Kidney glomerular epithelial cell (primary cell): ENCODE measurements around the gene SAFB2.

Experiments used
- DNase-seq: peaks from one replicate; lab custom pipeline; 2025; lab: John Stamatoyannopoulos, UW

Gene SAFB2

GRCh38 chr19:5579697-5580096 lies 42.9 kb downstream of the SAFB2 start:
- no peak for DNase-seq

GRCh38 chr19:5579286-5579685 lies 43.3 kb downstream of the SAFB2 start:
- DNase-seq = no peak

GRCh38 chr19:5578097-5578846 lies 44.3 kb downstream of the SAFB2 start:
- DNase-seq = peak; percentile 28

GRCh38 chr19:5575590-5575989 lies 47.0 kb downstream of the SAFB2 start:
- no peak for DNase-seq

- no peak for DNase-seq
These were observed 49.9 kb downstream of the SAFB2 start for GRCh38 chr19:5572556-5573286.

- no peak for DNase-seq
These were observed 50.8 kb downstream of the SAFB2 start for GRCh38 chr19:5571777-5572176.

- no peak for DNase-seq
These were observed 54.6 kb downstream of the SAFB2 start for GRCh38 chr19:5567970-5568407.

- no peak for DNase-seq
These were observed 55.1 kb downstream of the SAFB2 start, which contains the start of gene TINCR for GRCh38 chr19:5567360-5567969. TSS of gene TINCR (minus strand) at chr19:5567953.

GRCh38 chr19:5564930-5565329 lies 57.6 kb downstream of the SAFB2 start:
- no peak for DNase-seq

GRCh38 chr19:5563935-5564612 lies 58.5 kb downstream of the SAFB2 start:
- no peak for DNase-seq

GRCh38 chr19:5563008-5563431 lies 59.6 kb downstream of the SAFB2 start:
- no peak for DNase-seq

GRCh38 chr19:5562280-5562679 lies 60.3 kb downstream of the SAFB2 start:
- DNase-seq = no peak

- no peak for DNase-seq
These were observed 61.0 kb downstream of the SAFB2 start for GRCh38 chr19:5561559-5561958.

- no peak for DNase-seq
These were observed 62.4 kb downstream of the SAFB2 start for GRCh38 chr19:5560156-5560555.

GRCh38 chr19:5559804-5560133 lies 62.8 kb downstream of the SAFB2 start:
- no peak for DNase-seq

GRCh38 chr19:5558101-5558621 lies 64.4 kb downstream of the SAFB2 start:
- no peak for DNase-seq

GRCh38 chr19:5557691-5558090 lies 64.9 kb downstream of the SAFB2 start:
- DNase-seq = no peak

- no peak for DNase-seq
These were observed 67.7 kb downstream of the SAFB2 start for GRCh38 chr19:5554828-5555227.

GRCh38 chr19:5553892-5554291 lies 68.7 kb downstream of the SAFB2 start:
- no peak for DNase-seq

- DNase-seq = no peak
These were observed 74.7 kb downstream of the SAFB2 start for GRCh38 chr19:5547881-5548280.

- no peak for DNase-seq
These were observed 76.6 kb downstream of the SAFB2 start for GRCh38 chr19:5545984-5546383.

- no peak for DNase-seq
These were observed 77.5 kb downstream of the SAFB2 start for GRCh38 chr19:5545051-5545450.
